PC-9 (cell line): Measurements from ENCODE around the gene IGFLR1.

Experiments used
- EZH2 ChIP-seq: fragments of 200-600 bp; sonication (generic); IDR thresholded peaks from 2 replicates; pipeline ENCODE4 v1.8.0; 2017; ENCODE audit warnings: antibody characterized with exemption, low read depth
- TF ChIP-seq, protein P1 (sequence below): fragments of 200-600 bp; sonication (generic); conservative IDR thresholded peaks from 2 replicates; pipeline ENCODE4 v1.6.1; 2017; ENCODE audit warnings: mixed run types, antibody characterized with exemption, mild to moderate bottlenecking, moderate library complexity

DNA sequence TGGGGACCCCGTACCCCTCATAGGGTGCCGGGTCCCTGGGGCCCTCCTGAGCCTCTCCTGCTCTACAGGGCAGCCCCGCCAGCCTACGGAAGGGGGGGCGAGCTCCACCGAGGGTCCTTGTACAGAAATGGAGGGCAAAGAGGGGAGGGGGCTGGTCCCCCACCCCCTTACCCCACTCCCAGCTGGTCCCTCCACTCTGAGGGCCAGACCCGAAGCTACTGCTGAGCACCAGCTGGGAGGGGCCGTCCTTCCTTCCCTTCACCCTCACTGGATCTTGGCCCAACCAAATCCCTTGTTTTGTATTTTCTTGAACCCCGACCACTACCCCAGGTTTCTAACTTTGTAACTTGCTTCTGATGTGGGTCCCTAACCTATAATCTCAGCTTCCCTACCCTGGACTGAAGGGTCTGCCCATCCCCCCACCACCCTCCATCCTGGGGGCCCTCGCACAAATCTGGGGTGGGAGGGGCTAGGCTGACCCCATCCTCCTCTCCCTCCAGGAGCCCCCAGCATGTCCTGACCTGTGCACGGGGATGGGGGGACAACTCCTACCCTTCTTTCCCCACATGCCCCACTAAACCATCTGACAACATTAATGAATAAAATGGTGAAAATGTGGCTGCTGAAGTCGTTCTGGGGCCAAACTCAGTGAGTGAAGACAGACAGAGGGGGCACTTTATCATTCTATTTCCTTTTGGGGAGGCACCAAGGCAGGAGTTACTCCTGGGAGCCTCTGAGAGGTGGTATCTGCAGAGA lies 46.1 kb upstream of the IGFLR1 start:
- TF ChIP-seq, protein P1, sequence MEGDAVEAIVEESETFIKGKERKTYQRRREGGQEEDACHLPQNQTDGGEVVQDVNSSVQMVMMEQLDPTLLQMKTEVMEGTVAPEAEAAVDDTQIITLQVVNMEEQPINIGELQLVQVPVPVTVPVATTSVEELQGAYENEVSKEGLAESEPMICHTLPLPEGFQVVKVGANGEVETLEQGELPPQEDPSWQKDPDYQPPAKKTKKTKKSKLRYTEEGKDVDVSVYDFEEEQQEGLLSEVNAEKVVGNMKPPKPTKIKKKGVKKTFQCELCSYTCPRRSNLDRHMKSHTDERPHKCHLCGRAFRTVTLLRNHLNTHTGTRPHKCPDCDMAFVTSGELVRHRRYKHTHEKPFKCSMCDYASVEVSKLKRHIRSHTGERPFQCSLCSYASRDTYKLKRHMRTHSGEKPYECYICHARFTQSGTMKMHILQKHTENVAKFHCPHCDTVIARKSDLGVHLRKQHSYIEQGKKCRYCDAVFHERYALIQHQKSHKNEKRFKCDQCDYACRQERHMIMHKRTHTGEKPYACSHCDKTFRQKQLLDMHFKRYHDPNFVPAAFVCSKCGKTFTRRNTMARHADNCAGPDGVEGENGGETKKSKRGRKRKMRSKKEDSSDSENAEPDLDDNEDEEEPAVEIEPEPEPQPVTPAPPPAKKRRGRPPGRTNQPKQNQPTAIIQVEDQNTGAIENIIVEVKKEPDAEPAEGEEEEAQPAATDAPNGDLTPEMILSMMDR: no peak
- TF ChIP-seq EZH2: no peak
